CD4-positive, CD25-positive, alpha-beta regulatory T cell (primary cell): ENCODE measurements around the gene ATP13A2. TPM values are rescaled to one million over a fixed set of nuclear protein-coding genes. Genes with fewer than 3 reads are reported as not detected.

Experiments
- ATAC-seq, 2 donors: fragments of 150-1000 bp; cut with Tn5 transposase; one replicate each; pipeline ENCODE4 v1.10.0; 2021; ENCODE audit warnings: low read depth in 2 of 2, moderate number of reproducible peaks in 2 of 2, moderate library complexity in 1 of 2
- DNase-seq, 3 donors: peaks; one replicate each; pipeline versions ENCODE4 v3.0.0 to v3.0.0-alpha.2; 2012 to 2022; ENCODE audit warnings: mixed read lengths in 1 of 3
- H3K27ac ChIP-seq: one replicate; pipeline ENCODE4 v1.7.0; 2013; ENCODE audit warnings: mild to moderate bottlenecking, low read length; ENCODE audit not compliant: insufficient read depth, poor library complexity, severe bottlenecking
- H3K27me3 ChIP-seq: one replicate; pipeline ENCODE4 v1.7.0; 2013; ENCODE audit warnings: low read length; ENCODE audit not compliant: control insufficient read depth, insufficient read depth
- H3K36me3 ChIP-seq: one replicate; pipeline ENCODE4 v1.7.0; 2013; ENCODE audit warnings: mild to moderate bottlenecking, low read length, moderate library complexity; ENCODE audit not compliant: control insufficient read depth, insufficient read depth
- H3K4me1 ChIP-seq: 2 replicates; pipeline ENCODE4 v1.7.0; 2013; ENCODE audit warnings: mild to moderate bottlenecking, low read length; ENCODE audit not compliant: insufficient read depth, control insufficient read depth, poor library complexity, severe bottlenecking
- H3K4me3 ChIP-seq: one replicate; pipeline ENCODE4 v1.7.0; 2013; ENCODE audit warnings: low read depth, mild to moderate bottlenecking, low read length, moderate library complexity
- H3K9me3 ChIP-seq, 2 experiments: 1 replicate in 1 of 2; 2 replicates in 1 of 2; pipeline ENCODE4 v1.7.0; 2013; ENCODE audit warnings: low read length in 2 of 2, mild to moderate bottlenecking in 1 of 2, moderate library complexity in 1 of 2; ENCODE audit not compliant: control insufficient read depth in 2 of 2
- H3K27ac Mint-ChIP-seq, 3 donors: one replicate each; pipeline ENCODE4 v1.8.0; 2020 to 2022; ENCODE audit warnings: mild to moderate bottlenecking in 3 of 3, mixed read lengths in 3 of 3, moderate library complexity in 2 of 3
- H3K27me3 Mint-ChIP-seq: one replicate; pipeline ENCODE4 v1.8.0; 2022; ENCODE audit warnings: mild to moderate bottlenecking, mixed read lengths
- H3K36me3 Mint-ChIP-seq: one replicate; pipeline ENCODE4 v1.8.0; 2020; ENCODE audit warnings: mixed read lengths
- H3K4me1 Mint-ChIP-seq, 4 donors: one replicate each; pipeline ENCODE4 v1.8.0; 2020 to 2022; ENCODE audit warnings: mixed read lengths in 4 of 4, mild to moderate bottlenecking in 1 of 4
- H3K4me3 Mint-ChIP-seq, 4 donors: one replicate each; pipeline ENCODE4 v1.8.0; 2020 to 2022; ENCODE audit warnings: mild to moderate bottlenecking in 4 of 4, mixed read lengths in 4 of 4, moderate library complexity in 3 of 4
- H3K9me3 Mint-ChIP-seq, 7 donors: one replicate each; pipeline ENCODE4 v1.8.0; 2020 to 2022; ENCODE audit warnings: mixed read lengths in 7 of 7, mild to moderate bottlenecking in 3 of 7, moderate library complexity in 2 of 7
- polyA plus RNA-seq, 4 donors: library from polyadenylated mRNA; unstranded; fragments of 300-500 nt; fragmentation: Illumina TruSeq; gene quantifications; one replicate each; pipeline ENCODE4 v1.2.3, GENCODE V29; 2021
- total RNA-seq: library from RNA; stranded (reverse); gene quantifications from one replicate; pipeline ENCODE4 v1.2.3, GENCODE V29; 2022

The ATP13A2 gene
- total and polyA plus RNA-seq, 5 donors from 2014 or later: 29.7 to 41.7 (median 33.0) TPM

DNA sequence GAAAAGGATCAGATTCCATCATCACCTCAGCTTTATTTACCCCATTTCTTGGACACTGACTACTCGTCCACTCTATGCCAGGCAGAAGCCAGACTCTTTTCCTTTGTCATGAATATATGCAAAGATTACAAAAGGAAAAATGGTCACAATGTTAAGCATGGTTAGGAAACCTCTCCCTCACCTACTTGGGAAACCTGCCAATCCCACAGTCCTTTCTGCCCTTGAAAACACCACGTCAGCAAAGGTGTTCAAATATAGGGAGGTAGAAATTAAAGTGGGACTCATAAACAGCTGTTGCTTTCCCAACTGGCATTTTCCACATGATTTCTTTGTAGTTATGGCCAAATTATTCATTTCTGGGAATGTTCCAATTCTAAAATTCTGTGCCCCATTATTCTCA is 16.2 kb upstream of the ATP13A2 start:
- Mint-ChIP-seq H3K4me3 (no peak overlapping the region), H3K36me3 (peaks cover 35% of the 10 kb centered on the region), H3K27ac (peak overlapping the region in 1 of 3 donors; percentile 55), H3K4me1 (peaks cover 0 to 4% (median 3%) of the 10 kb centered on the region in 4 donors), H3K27me3 (no peaks in the 10 kb centered on the region), H3K9me3 (no peaks in the 10 kb centered on the region)
- no peak for DNase-seq
- H3K36me3 ChIP-seq: peaks cover 92% of the 10 kb centered on the region
- no peak overlapping the region for H3K4me3 ChIP-seq
- no peaks in the 10 kb centered on the region for H3K4me1 ChIP-seq
- H3K27me3 ChIP-seq: no peaks in the 10 kb centered on the region
- H3K27ac ChIP-seq: no peak overlapping the region
- no peaks in the 10 kb centered on the region for H3K9me3 ChIP-seq
- ATAC-seq: no peak

- no peak overlapping the region for H3K27ac Mint-ChIP-seq
Measured at GRCh38 chr1:17027403-17027802, 15.7 kb upstream of the ATP13A2 start.

GRCh38 chr1:17024721-17025120 is 13.0 kb upstream of the ATP13A2 start:
- DNase-seq (no peak), ATAC-seq (no peak)
- H3K4me3 Mint-ChIP-seq: no peak overlapping the region
- Histone ChIP-seq H3K9me3 (no peaks in the 10 kb centered on the region), H3K27ac (no peak overlapping the region), H3K36me3 (peaks cover 93% of the 10 kb centered on the region), H3K4me1 (no peaks in the 10 kb centered on the region), H3K4me3 (no peak overlapping the region), H3K27me3 (no peaks in the 10 kb centered on the region)
- peaks cover 41% of the 10 kb centered on the region for H3K36me3 Mint-ChIP-seq
- H3K27me3 Mint-ChIP-seq: no peaks in the 10 kb centered on the region
- H3K4me1 Mint-ChIP-seq: peaks cover 0 to 4% (median 1%) of the 10 kb centered on the region in 4 donors
- H3K9me3 Mint-ChIP-seq: no peaks in the 10 kb centered on the region
- H3K27ac Mint-ChIP-seq: no peak overlapping the region

More at GRCh38 chr1:17027403-17027802, 15.7 kb upstream of the ATP13A2 start:
- H3K36me3 Mint-ChIP-seq: peaks cover 37% of the 10 kb centered on the region
- H3K27me3 Mint-ChIP-seq: no peaks in the 10 kb centered on the region
- Histone ChIP-seq H3K9me3 (no peaks in the 10 kb centered on the region), H3K27me3 (no peaks in the 10 kb centered on the region), H3K4me1 (no peaks in the 10 kb centered on the region), H3K4me3 (no peak overlapping the region), H3K27ac (no peak overlapping the region), H3K36me3 (peaks cover 90% of the 10 kb centered on the region)
- H3K4me3 Mint-ChIP-seq: no peak overlapping the region
- ATAC-seq (no peak), DNase-seq (no peak)
- no peaks in the 10 kb centered on the region for H3K9me3 Mint-ChIP-seq
- H3K4me1 Mint-ChIP-seq: peaks cover 0 to 4% (median 3%) of the 10 kb centered on the region in 4 donors

DNA sequence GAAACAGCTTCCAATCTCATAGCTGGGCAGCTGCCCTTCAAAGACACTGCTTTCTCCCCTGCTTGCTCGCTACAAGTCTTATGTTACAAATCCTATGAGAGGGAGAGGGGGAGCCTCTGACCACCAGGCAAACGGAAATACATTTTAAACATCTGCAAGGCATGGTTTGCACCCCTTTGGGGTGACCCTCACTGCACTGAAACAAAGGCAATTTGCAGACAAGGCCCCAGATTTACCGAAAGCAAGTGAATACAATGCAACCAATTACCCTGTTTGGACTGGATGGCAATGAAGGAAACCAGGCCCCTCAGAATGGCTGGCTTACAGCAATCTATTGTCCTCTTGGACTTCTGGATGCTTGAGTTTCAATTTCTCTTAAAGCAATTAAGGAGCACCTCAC is 11.8 kb upstream of the ATP13A2 start:
- Mint-ChIP-seq H3K4me3 (no peak overlapping the region), H3K9me3 (no peaks in the 10 kb centered on the region), H3K4me1 (peaks cover 4 to 8% (median 5%) of the 10 kb centered on the region in 4 donors), H3K27me3 (no peaks in the 10 kb centered on the region), H3K36me3 (peaks cover 48% of the 10 kb centered on the region), H3K27ac (peak overlapping the region in 1 of 3 donors; percentile 55)
- no peak overlapping the region for H3K27ac ChIP-seq
- no peaks in the 10 kb centered on the region for H3K27me3 ChIP-seq
- peaks cover 96% of the 10 kb centered on the region for H3K36me3 ChIP-seq
- H3K4me3 ChIP-seq: no peak overlapping the region
- DNase-seq: no peak
- ATAC-seq: no peak
- H3K9me3 ChIP-seq: no peaks in the 10 kb centered on the region
- no peaks in the 10 kb centered on the region for H3K4me1 ChIP-seq

DNA sequence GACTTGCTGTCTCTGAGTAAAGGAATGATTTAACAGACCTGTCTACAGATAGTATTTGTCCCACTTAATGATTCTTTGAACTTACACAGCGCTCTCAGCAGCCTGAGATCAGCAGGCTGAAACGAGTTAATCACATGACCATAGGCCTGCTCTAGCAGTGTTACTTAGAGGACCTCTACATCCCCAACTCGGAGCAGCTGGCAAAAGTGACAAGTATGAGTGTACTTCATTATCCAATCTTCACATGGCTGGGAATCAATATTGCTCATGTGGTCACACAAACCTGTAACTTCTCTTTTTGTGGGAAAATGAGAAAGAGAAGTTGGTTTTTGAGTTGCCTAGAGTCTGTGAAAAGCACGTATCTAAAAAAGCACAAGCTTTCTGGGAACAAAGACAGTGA is 11.4 kb upstream of the ATP13A2 start:
- no peak overlapping the region for H3K27ac ChIP-seq
- H3K9me3 Mint-ChIP-seq: no peaks in the 10 kb centered on the region
- peaks cover 4 to 8% (median 5%) of the 10 kb centered on the region in 4 donors for H3K4me1 Mint-ChIP-seq
- no peak overlapping the region for H3K4me3 Mint-ChIP-seq
- ATAC-seq: no peak
- peaks cover 46% of the 10 kb centered on the region for H3K36me3 Mint-ChIP-seq
- H3K9me3 ChIP-seq: no peaks in the 10 kb centered on the region
- no peak for DNase-seq
- no peak overlapping the region for H3K27ac Mint-ChIP-seq
- H3K4me3 ChIP-seq: no peak overlapping the region
- H3K27me3 Mint-ChIP-seq: no peaks in the 10 kb centered on the region
- H3K27me3 ChIP-seq: no peaks in the 10 kb centered on the region
- peaks cover 95% of the 10 kb centered on the region for H3K36me3 ChIP-seq
- no peaks in the 10 kb centered on the region for H3K4me1 ChIP-seq

DNA sequence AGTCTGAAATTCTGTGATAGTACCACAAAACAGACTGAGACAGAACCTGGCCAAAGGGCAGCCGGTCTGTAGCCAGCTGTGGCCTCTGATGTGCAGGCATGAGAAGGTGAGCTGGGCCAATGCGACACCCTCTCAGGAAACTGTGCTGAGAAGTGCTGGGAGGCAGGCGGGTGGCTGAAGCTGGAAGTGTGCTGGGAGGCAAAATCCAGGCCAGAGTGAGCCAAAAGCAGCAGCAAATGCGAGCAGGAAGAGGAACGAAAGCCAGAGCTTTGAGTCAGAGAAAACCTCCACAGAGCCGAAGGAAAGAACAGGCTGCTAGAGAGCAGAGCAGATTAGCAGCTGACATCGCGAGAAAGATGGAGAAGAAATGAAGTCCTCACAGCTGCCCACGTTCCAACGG is 10.2 kb upstream of the ATP13A2 start:
- DNase-seq (no peak), ATAC-seq (no peak)
- no peak overlapping the region for H3K4me3 ChIP-seq
- H3K27me3 Mint-ChIP-seq: no peaks in the 10 kb centered on the region
- H3K4me1 ChIP-seq: no peaks in the 10 kb centered on the region
- H3K9me3 ChIP-seq: no peaks in the 10 kb centered on the region
- H3K4me1 Mint-ChIP-seq: peaks cover 4 to 8% (median 5%) of the 10 kb centered on the region in 4 donors
- H3K27ac Mint-ChIP-seq: no peak overlapping the region
- no peak overlapping the region for H3K27ac ChIP-seq
- H3K36me3 ChIP-seq: peaks cover 85% of the 10 kb centered on the region
- H3K27me3 ChIP-seq: no peaks in the 10 kb centered on the region
- H3K4me3 Mint-ChIP-seq: no peak overlapping the region
- no peaks in the 10 kb centered on the region for H3K9me3 Mint-ChIP-seq
- peaks cover 37% of the 10 kb centered on the region for H3K36me3 Mint-ChIP-seq

- H3K36me3 ChIP-seq: peaks cover 71% of the 10 kb centered on the region
- H3K27ac ChIP-seq: no peak overlapping the region
- H3K36me3 Mint-ChIP-seq: peaks cover 36% of the 10 kb centered on the region
- no peaks in the 10 kb centered on the region for H3K27me3 ChIP-seq
- H3K9me3 Mint-ChIP-seq: no peaks in the 10 kb centered on the region
- H3K4me1 Mint-ChIP-seq: peaks cover 4 to 8% (median 5%) of the 10 kb centered on the region in 4 donors
- ATAC-seq: no peak
- H3K27me3 Mint-ChIP-seq: no peaks in the 10 kb centered on the region
- no peaks in the 10 kb centered on the region for H3K9me3 ChIP-seq
- DNase-seq: no peak
- no peak overlapping the region for H3K4me3 Mint-ChIP-seq
- H3K4me3 ChIP-seq: no peak overlapping the region
- H3K27ac Mint-ChIP-seq: peak overlapping the region in 1 of 3 donors; percentile 85
- no peaks in the 10 kb centered on the region for H3K4me1 ChIP-seq
Measured at GRCh38 chr1:17020502-17020901, 8.8 kb upstream of the ATP13A2 start.

- Histone ChIP-seq H3K4me1 (no peaks in the 10 kb centered on the region), H3K36me3 (peaks cover 55% of the 10 kb centered on the region), H3K27me3 (no peaks in the 10 kb centered on the region), H3K4me3 (no peak overlapping the region), H3K9me3 (no peaks in the 10 kb centered on the region), H3K27ac (no peak overlapping the region)
- Mint-ChIP-seq H3K4me3 (peak overlapping the region in 1 of 4 donors; percentile 41), H3K4me1 (peaks cover 0 to 8% (median 5%) of the 10 kb centered on the region in 4 donors), H3K27me3 (no peaks in the 10 kb centered on the region), H3K36me3 (peaks cover 30% of the 10 kb centered on the region), H3K27ac (peak overlapping the region in 2 of 3 donors; percentile 10 to 85), H3K9me3 (no peaks in the 10 kb centered on the region)
- no peak for ATAC-seq
- DNase-seq: no peak
Measured at GRCh38 chr1:17018849-17019248, 7.1 kb upstream of the ATP13A2 start.
